Epithelial cell of proximal tubule (primary cell): ENCODE measurements around the gene MEGF9. TPM values are rescaled to one million over a fixed set of nuclear protein-coding genes. Genes with fewer than 3 reads are reported as not detected.

Experiments
- DNase-seq: peaks from one replicate; pipeline ENCODE4 v3.0.0-alpha.2; 2011; ENCODE audit warnings: low read depth
- H3K4me3 ChIP-seq: 2 replicates; pipeline ENCODE4 v1.5.1; 2011; ENCODE audit warnings: low read depth, mild to moderate bottlenecking, low read length
- CTCF ChIP-seq: conservative IDR thresholded peaks from 2 replicates; pipeline ENCODE4 v1.5.1; 2012; ENCODE audit warnings: low read depth, mild to moderate bottlenecking, low read length
- total RNA-seq: library from RNA; depleted of rRNA; stranded (reverse); fragments of >200 nt; gene quantifications from 2 replicates; pipeline ENCODE4 v1.2.3, GENCODE V29; 2015

MEGF9 gene
- total RNA-seq, 1 donor from 2014 or later = 11.1 TPM

- DNase-seq = no peak
- TF ChIP-seq CTCF = no peak
- no peak overlapping the region for H3K4me3 ChIP-seq
Observed at GRCh38 chr9:120603591-120603990, 110.7 kb downstream of the MEGF9 start.

- TF ChIP-seq CTCF = no peak
- no peak for DNase-seq
- no peak overlapping the region for H3K4me3 ChIP-seq
Observed at GRCh38 chr9:120603010-120603409, 111.3 kb downstream of the MEGF9 start.

GRCh38 chr9:120593955-120594277, 120.4 kb downstream of the MEGF9 start:
- no peak for DNase-seq
- no peak overlapping the region for H3K4me3 ChIP-seq
- no peak for TF ChIP-seq CTCF

GRCh38 chr9:120593250-120593954, 120.9 kb downstream of the MEGF9 start:
- no peak overlapping the region for H3K4me3 ChIP-seq
- DNase-seq = no peak
- no peak for TF ChIP-seq CTCF

- no peak for DNase-seq
- no peak for TF ChIP-seq CTCF
Observed at GRCh38 chr9:120592210-120592609, 122.1 kb downstream of the MEGF9 start.

GRCh38 chr9:120587328-120587727, 126.9 kb downstream of the MEGF9 start:
- no peak overlapping the region for H3K4me3 ChIP-seq
- no peak for TF ChIP-seq CTCF
- no peak for DNase-seq

More at GRCh38 chr9:120592210-120592609, 122.1 kb downstream of the MEGF9 start:
- H3K4me3 ChIP-seq = no peak overlapping the region

GRCh38 chr9:120583958-120584369, 130.3 kb downstream of the MEGF9 start:
- TF ChIP-seq CTCF = no peak
- peak; percentile 44 for DNase-seq
- no peak overlapping the region for H3K4me3 ChIP-seq
